HG02798 (cell line): Measurements from ENCODE around the gene SEPTIN10.
A peak's percentile ranks its signal among the peaks of the same experiment; 100 is the strongest.
"Not testable (repeated sequence)": the region's sequence is repeated elsewhere in the genome, so short reads cannot be mapped to it uniquely, and the experiment has no call there.

Experiments
- ATAC-seq: cut with Tn5 transposase; IDR thresholded peaks from one replicate; pipeline ENCODE4 v1.9.1; 2021; ENCODE audit warnings: mild to moderate bottlenecking; ENCODE audit not compliant: unreplicated experiment, poor library complexity

Gene SEPTIN10

GRCh38 chr2:109613922-109614714 is at the start of gene SEPTIN10, which contains the start of gene SOWAHC:
Gene SEPTIN10 (minus strand): TSS chr2:109613966. CDS start chr2:109613827, 139 bp downstream.
Gene SOWAHC (plus strand): TSS chr2:109614364. CDS start chr2:109614490, 126 bp downstream.
- ATAC-seq, result peak; percentile 76

- ATAC-seq, result no peak
Observed at GRCh38 chr2:109662889-109663288, 49.1 kb upstream of the SEPTIN10 start.

- no peak for ATAC-seq
Observed at GRCh38 chr2:109660046-109660860, 46.5 kb upstream of the SEPTIN10 start.

GRCh38 chr2:109659396-109660045 is 45.8 kb upstream of the SEPTIN10 start:
- ATAC-seq, result no peak

GRCh38 chr2:109655287-109655686 is 41.5 kb upstream of the SEPTIN10 start:
- ATAC-seq, result no peak

- no peak for ATAC-seq
Observed at GRCh38 chr2:109654326-109655050, 40.7 kb upstream of the SEPTIN10 start.

- ATAC-seq, result no peak
Observed at GRCh38 chr2:109649736-109650695, 36.2 kb upstream of the SEPTIN10 start.

- ATAC-seq, result no peak
Observed at GRCh38 chr2:109648041-109648527, 34.3 kb upstream of the SEPTIN10 start.

GRCh38 chr2:109647636-109648035 is 33.9 kb upstream of the SEPTIN10 start:
- ATAC-seq, result no peak

GRCh38 chr2:109646961-109647360 is 33.2 kb upstream of the SEPTIN10 start:
- no peak for ATAC-seq

GRCh38 chr2:109645412-109646184 is 31.8 kb upstream of the SEPTIN10 start:
- ATAC-seq, result no peak

GRCh38 chr2:109644571-109645275 is 31.0 kb upstream of the SEPTIN10 start:
- no peak for ATAC-seq

GRCh38 chr2:109640000-109640399 is 26.2 kb upstream of the SEPTIN10 start:
- not testable (repeated sequence) for ATAC-seq

- ATAC-seq, result no peak
Observed at GRCh38 chr2:109638795-109639194, 25.0 kb upstream of the SEPTIN10 start.

GRCh38 chr2:109637749-109638570 is 24.2 kb upstream of the SEPTIN10 start:
- ATAC-seq, result peak; percentile 86

- ATAC-seq, result no peak
Observed at GRCh38 chr2:109636317-109636716, 22.6 kb upstream of the SEPTIN10 start.
